ENCODE results near the gene ARL6IP4.

DNA sequence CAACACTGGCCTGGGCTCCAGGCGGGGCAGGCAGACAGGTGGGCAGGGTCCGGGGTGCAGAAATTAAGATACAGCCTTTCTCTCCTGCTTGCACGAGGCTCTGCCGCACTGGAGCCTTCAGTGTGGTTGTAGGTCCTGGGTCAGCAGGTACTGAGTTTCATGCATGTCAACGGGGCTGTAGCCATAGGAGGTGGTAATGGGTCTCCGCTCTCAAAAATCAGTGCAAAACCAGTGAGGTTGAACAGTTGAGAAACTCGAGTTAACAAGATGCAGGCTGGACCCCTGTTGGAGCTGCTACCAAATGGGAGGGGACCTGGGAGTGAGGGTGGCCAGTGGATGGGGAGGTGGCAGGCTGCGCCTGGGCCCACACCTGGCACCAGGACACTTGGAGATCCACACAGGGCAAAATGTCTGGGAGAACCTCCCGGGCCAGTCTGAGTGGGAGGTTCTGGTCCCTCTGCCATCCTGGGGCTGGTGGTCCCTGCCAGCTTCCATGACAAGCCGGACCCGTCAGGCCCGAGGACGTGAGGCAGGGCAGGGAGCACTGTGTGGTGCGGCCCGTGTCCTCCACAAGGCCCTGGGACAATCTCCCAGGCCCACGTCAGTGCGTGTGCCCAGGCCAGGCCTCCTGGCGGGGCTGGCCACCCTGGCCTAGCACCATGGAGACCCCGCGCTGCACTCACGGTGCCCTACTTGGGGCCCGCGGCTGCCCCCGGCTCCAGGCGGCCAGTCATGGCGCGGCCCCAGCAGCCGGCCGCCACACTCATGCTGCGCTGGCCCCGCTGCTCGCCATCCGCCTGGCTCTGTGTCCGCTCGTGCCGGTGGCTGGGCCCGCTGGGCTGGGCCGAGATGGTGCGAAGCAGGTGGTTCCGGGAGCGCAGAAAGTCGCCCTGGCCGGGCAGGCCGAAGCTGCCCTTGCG lies 5.1 kb downstream of the ARL6IP4 start:
- no peak for TF ChIP-seq POLR2A (IDR thresholded peaks at IDR 0.05)
- no peak for TF ChIP-seq EP300 (IDR thresholded peaks at IDR 0.05)
